Thymus (tissue), 11 donors: Measurements from ENCODE around the gene HPS6. TPM values are rescaled to one million over a fixed set of nuclear protein-coding genes. Genes with fewer than 3 reads are reported as not detected.
"Not testable (repeated sequence)": the region's sequence is repeated elsewhere in the genome, so short reads cannot be mapped to it uniquely, and the experiment has no call there.

ENCODE experiments used
- DNase-seq, 9 donors: peaks; one replicate each; pipeline ENCODE4 v3.0.0-alpha.2; 2013; ENCODE audit warnings: low spot score in 9 of 9, low read depth in 6 of 9, missing footprints in 1 of 9
- H3K27ac ChIP-seq, 2 donors: one replicate each; pipeline ENCODE4 v1.5.1; 2013; ENCODE audit warnings: control low read depth in 1 of 2, low read depth in 1 of 2, low read length in 1 of 2, mild to moderate bottlenecking in 1 of 2, moderate library complexity in 1 of 2
- H3K27me3 ChIP-seq, 2 donors: one replicate each; pipeline ENCODE4 v1.5.1; 2013; ENCODE audit warnings: low read length in 1 of 2; ENCODE audit not compliant: control insufficient read depth in 2 of 2, insufficient read depth in 1 of 2
- H3K36me3 ChIP-seq, 2 donors: one replicate each; pipeline ENCODE4 v1.5.1; 2013; ENCODE audit warnings: low read length in 1 of 2, mild to moderate bottlenecking in 1 of 2, moderate library complexity in 1 of 2; ENCODE audit not compliant: control insufficient read depth in 2 of 2, insufficient read depth in 2 of 2
- H3K4me1 ChIP-seq, 2 donors: one replicate each; pipeline ENCODE4 v1.5.1; 2013; ENCODE audit warnings: low read length in 2 of 2; ENCODE audit not compliant: control insufficient read depth in 2 of 2, insufficient read depth in 2 of 2
- H3K4me3 ChIP-seq, 2 donors: one replicate each; pipeline ENCODE4 v1.5.1; 2013; ENCODE audit warnings: low read length in 2 of 2, control low read depth in 1 of 2, mild to moderate bottlenecking in 1 of 2
- H3K9me3 ChIP-seq, 2 donors: one replicate each; pipeline ENCODE4 v1.5.1; 2013; ENCODE audit warnings: low read length in 1 of 2, mild to moderate bottlenecking in 1 of 2; ENCODE audit not compliant: control insufficient read depth in 2 of 2, insufficient read depth in 1 of 2
- WGBS: extraction: QIAGEN DNeasy Blood & Tissue Kit; methylation state at CpG from one replicate; pipeline ENCODE4 v1.1.7; 2013; 5-methylcytosine and 5-hydroxymethylcytosine counted together
- polyA plus RNA-seq: library from polyadenylated mRNA; stranded (reverse); fragments of 200-250 nt; gene quantifications from one replicate; pipeline ENCODE4 v1.2.3, GENCODE V29; 2013
- total RNA-seq: library from RNA; stranded (reverse); fragments of 120-200 nt; gene quantifications from one replicate; pipeline ENCODE4 v1.2.4, GENCODE V29; 2013
- donor health status: healthy.

Gene HPS6
- total and polyA plus RNA-seq, 2 donors = 8.7 to 15.3 TPM

DNA sequence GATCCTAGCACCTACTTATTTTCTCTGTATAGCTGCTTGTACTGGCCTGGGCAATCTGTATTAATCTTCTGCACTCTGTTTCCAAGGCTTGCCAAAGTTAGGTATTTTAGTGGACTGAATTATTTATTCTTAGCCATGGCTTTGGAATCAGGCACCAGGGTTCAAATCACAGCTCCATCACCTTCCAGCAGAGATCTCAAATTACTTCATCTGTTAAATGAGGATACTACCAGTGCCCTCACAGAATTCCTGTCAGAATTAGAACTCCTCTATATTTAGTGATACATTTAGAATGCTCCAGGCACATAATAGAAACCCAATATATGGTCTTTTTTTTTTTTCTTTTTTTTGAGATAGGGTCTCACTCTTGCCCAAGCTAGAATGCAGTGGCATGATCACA is 26.7 kb upstream of the HPS6 start:
- no peak for DNase-seq
- Histone ChIP-seq H3K9me3 (no peaks in the 10 kb centered on the region), H3K27me3 (no peaks in the 10 kb centered on the region), H3K27ac (no peak overlapping the region), H3K4me1 (no peaks in the 10 kb centered on the region), H3K4me3 (no peak overlapping the region), H3K36me3 (peaks cover 6 to 23% of the 10 kb centered on the region in 2 donors)

DNA sequence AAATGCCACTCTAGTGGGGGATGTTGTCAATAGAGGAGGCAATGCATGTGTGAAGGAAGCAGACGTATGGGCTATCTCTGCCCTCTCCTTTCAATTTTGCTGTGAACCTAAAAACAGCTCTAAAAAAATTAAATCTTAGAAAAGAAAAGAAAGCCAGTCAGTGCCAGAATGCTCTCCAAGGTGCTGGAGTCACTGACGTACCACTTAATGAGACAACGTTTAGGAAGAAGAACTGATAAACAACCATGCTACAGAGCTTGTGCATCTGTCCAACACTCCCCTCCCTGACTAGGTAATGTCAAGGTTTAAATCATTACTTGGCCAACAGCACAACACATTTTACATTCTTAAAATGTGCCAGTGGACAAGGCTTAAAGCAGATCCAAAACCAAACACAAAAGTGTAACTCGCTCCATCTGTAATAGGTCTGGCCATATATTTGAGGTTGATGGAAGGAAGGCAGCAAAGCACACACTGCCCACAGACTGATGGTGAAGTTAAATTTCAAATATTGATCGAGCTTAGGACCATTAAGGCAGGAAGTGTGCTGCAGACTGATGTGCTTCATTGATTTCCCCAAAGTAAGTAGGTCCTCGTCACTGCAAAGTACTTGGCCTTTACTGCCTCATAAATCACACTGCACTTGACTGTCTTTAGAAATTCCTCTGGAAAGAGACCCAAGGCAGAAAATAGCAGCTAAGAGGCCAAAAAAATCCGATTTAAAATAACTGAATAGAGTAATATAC is 24.7 kb upstream of the HPS6 start:
- no peak overlapping the region for H3K4me3 ChIP-seq
- no peaks in the 10 kb centered on the region for H3K9me3 ChIP-seq
- DNase-seq = peak in 1 of 9 donors; percentile 9
- H3K4me1 ChIP-seq = no peaks in the 10 kb centered on the region
- no peak overlapping the region for H3K27ac ChIP-seq
- WGBS = 72% methylated on average over 7 of the region's 7 CpGs
- H3K36me3 ChIP-seq = peaks cover 5 to 18% of the 10 kb centered on the region in 2 donors
- no peaks in the 10 kb centered on the region for H3K27me3 ChIP-seq

GRCh38 chr10:102045292-102045691 is 19.9 kb upstream of the HPS6 start:
- no peak for DNase-seq
- H3K27ac ChIP-seq = no peak overlapping the region
- H3K9me3 ChIP-seq = no peaks in the 10 kb centered on the region
- H3K4me3 ChIP-seq = no peak overlapping the region
- 75% methylated on average over 3 of the region's 3 CpGs for WGBS
- no peaks in the 10 kb centered on the region for H3K27me3 ChIP-seq
- H3K4me1 ChIP-seq = no peaks in the 10 kb centered on the region
- H3K36me3 ChIP-seq = peaks cover 0 to 2% of the 10 kb centered on the region in 2 donors

DNA sequence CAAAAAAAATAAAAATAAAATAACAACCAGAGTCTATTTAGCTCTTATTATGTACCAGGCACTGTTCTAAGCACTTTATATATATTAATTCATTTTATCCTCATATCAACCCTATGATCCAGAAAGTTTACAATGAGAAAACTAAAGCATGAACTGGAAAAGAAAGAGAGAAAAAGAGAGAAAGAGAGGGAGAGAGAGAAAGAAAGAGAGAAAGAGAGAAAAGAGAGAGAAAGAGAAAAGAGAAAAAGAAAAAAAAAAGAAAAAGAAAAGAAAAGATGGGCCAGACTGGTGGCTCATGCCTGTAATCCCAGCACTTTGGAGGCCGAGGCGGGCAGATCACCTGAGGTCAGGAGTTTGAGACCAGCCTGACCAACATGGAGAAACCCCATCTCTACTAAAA is 19.1 kb upstream of the HPS6 start:
- H3K9me3 ChIP-seq = no peaks in the 10 kb centered on the region
- H3K4me1 ChIP-seq = no peaks in the 10 kb centered on the region
- WGBS = 95% methylated on average over 2 of the region's 2 CpGs
- H3K27me3 ChIP-seq = no peaks in the 10 kb centered on the region
- no peak overlapping the region for H3K4me3 ChIP-seq
- H3K27ac ChIP-seq = no peak overlapping the region
- H3K36me3 ChIP-seq = no peaks in the 10 kb centered on the region
- DNase-seq = no peak

GRCh38 chr10:102054881-102055646 is 10.1 kb upstream of the HPS6 start:
- Histone ChIP-seq H3K4me1 (peaks cover 6 to 21% of the 10 kb centered on the region in 2 donors), H3K4me3 (peak overlapping the region; percentile 79 to 98), H3K27ac (peak overlapping the region; percentile 77 to 84)
- not testable (repeated sequence) for H3K9me3 ChIP-seq, H3K36me3 ChIP-seq, DNase-seq, H3K27me3 ChIP-seq
- WGBS = 74% methylated on average over 34 of the region's 34 CpGs

DNA sequence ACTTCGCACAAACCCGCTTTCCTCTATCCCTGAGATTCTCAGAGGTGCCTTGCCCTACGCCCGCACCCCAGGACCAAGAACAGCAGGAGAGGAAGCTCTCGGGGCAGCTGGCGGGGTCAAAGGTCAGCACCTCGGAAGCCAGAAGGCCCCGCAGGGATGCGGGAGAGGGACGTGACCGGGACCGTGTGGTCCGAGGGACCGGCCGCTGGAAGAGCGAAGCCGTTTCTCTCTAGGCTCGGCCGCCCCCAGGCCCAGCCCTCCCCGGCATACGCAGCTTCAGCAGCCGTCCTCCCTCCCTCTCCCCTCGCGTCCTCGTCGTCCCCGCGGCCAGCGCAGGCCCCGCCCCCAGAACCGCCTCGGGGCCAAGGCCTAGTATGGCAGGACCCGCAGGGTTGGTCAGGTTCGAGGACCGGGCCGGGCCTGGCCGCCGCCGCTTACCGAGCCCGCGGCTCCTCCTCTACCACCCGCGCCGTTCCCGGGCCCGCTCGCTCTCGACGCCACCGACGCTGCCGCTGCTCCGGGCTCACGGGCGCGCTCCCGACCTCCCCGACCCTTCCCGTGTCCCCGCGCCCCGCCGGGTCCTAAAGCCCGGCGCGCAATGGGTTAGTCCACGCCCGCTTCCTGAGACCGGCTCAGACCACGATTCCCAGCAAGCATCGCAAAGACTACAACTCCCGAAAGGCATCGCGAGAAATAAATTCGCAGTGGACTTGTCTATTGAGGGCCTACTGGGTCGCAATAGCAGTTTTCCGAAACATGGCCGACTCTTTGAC is 9.3 kb upstream of the HPS6 start, which contains the start of gene ARMH3:
ARMH3 (minus strand) TSS at position 527 of the 773 bp plus-strand sequence. CDS start 16,059 bp downstream, outside the sequence.
- Histone ChIP-seq H3K9me3 (peaks cover 0 to 4% of the 10 kb centered on the region in 2 donors), H3K4me1 (peaks cover 6 to 21% of the 10 kb centered on the region in 2 donors), H3K27ac (peak within 1 kb of the TSS; percentile 77 to 84), H3K36me3 (no peaks in the 10 kb centered on the region), H3K27me3 (no peaks in the 10 kb centered on the region), H3K4me3 (peak within 1 kb of the TSS; percentile 79 to 98)
- peak; percentile 83 to 97 (median 91) for DNase-seq
- under 1% methylated on average over 79 of the region's 79 CpGs for WGBS

- DNase-seq = no peak
- H3K4me3 ChIP-seq = no peak overlapping the region
- H3K36me3 ChIP-seq = no peaks in the 10 kb centered on the region
- no peak overlapping the region for H3K27ac ChIP-seq
- peaks cover 5 to 18% of the 10 kb centered on the region in 2 donors for H3K4me1 ChIP-seq
- H3K9me3 ChIP-seq = peaks cover 0 to 4% of the 10 kb centered on the region in 2 donors
- no peaks in the 10 kb centered on the region for H3K27me3 ChIP-seq
These were observed 5.2 kb upstream of the HPS6 start for GRCh38 chr10:102059987-102060386.

- Histone ChIP-seq H3K27ac (peak overlapping the region in 1 of 2 donors; percentile 50), H3K4me1 (peaks cover 5 to 19% of the 10 kb centered on the region in 2 donors)
These were observed 664 bp upstream of the HPS6 start for GRCh38 chr10:102064503-102064867.

More at GRCh38 chr10:102064503-102064867, 664 bp upstream of the HPS6 start:
- peaks cover 0 to 3% of the 10 kb centered on the region in 2 donors for H3K36me3 ChIP-seq
- H3K9me3 ChIP-seq = no peaks in the 10 kb centered on the region
- no peak for DNase-seq
- WGBS = 76% methylated on average over 2 of the region's 2 CpGs
- no peaks in the 10 kb centered on the region for H3K27me3 ChIP-seq
- peak overlapping the region; percentile 55 to 76 for H3K4me3 ChIP-seq
